H1 (cell line): ENCODE results near the gene U2SURP. TPM values are rescaled to one million over a fixed set of nuclear protein-coding genes. Genes with fewer than 3 reads are reported as not detected.

ENCODE experiments used
- CTCF ChIA-PET: fragments of 300-600 bp; sonication (Branson Sonifier 250); formaldehyde crosslinking; loops from one replicate; lab custom pipeline; 2021; ENCODE audit not compliant: partially characterized antibody; lab: Charles Lee
- POLR2A ChIA-PET: fragments of 300-600 bp; sonication (Branson Sonifier 250); formaldehyde crosslinking; loops from one replicate; lab custom pipeline; 2021; ENCODE audit warnings: inconsistent platforms; ENCODE audit not compliant: partially characterized antibody; lab: Charles Lee
- DNase-seq, 2 experiments: peaks; one replicate each; pipeline versions ENCODE4 v3.0.0 to v3.0.0-alpha.2; 2010 to 2022; ENCODE audit warnings: low spot score in 2 of 2, low read depth in 1 of 2, mixed read lengths in 1 of 2
- FAIRE-seq: peaks from 2 replicates; lab custom pipeline; 2011; peaks lifted over from hg19 to GRCh38; lab: Jason Lieb, UNC
- H2AFZ ChIP-seq: 2 replicates; pipeline ENCODE4 v1.8.1; 2012; ENCODE audit warnings: low read length, inconsistent platforms
- H2AK5ac ChIP-seq: 2 replicates; pipeline ENCODE4 v1.6.1; 2013; ENCODE audit warnings: low read depth, low read length
- H2BK120ac ChIP-seq: replicated peaks from 2 replicates; pipeline ENCODE3; 2013; ENCODE audit warnings: low read depth, low read length, inconsistent platforms
- H2BK12ac ChIP-seq: 2 replicates; pipeline ENCODE4 v1.6.1; 2013; ENCODE audit warnings: low read depth, low read length
- H2BK15ac ChIP-seq: 2 replicates; pipeline ENCODE4 v1.6.1; 2013; ENCODE audit warnings: low read length
- H2BK20ac ChIP-seq: 2 replicates; pipeline ENCODE4 v1.6.1; 2013; ENCODE audit warnings: low read length
- H2BK5ac ChIP-seq: 2 replicates; pipeline ENCODE4 v1.6.1; 2013; ENCODE audit warnings: low read depth, low read length
- H3K14ac ChIP-seq: 2 replicates; pipeline ENCODE4 v1.6.1; 2013; ENCODE audit warnings: inconsistent platforms; ENCODE audit not compliant: insufficient read length
- H3K18ac ChIP-seq: 2 replicates; pipeline ENCODE4 v1.6.1; 2013; ENCODE audit warnings: low read length; ENCODE audit errors: extremely low read depth
- H3K23ac ChIP-seq: 2 replicates; pipeline ENCODE4 v1.6.1; 2013; ENCODE audit warnings: inconsistent platforms; ENCODE audit not compliant: insufficient read length
- H3K23me2 ChIP-seq: 2 replicates; pipeline ENCODE4 v1.6.1; 2013; ENCODE audit warnings: low read depth, low read length
- H3K27ac ChIP-seq: 2 replicates; pipeline ENCODE4 v1.6.1; 2011; ENCODE audit warnings: low read depth, low read length, inconsistent platforms
- H3K27me3 ChIP-seq, 4 experiments: replicated peaks in 1 of 4; 1 replicate in 1 of 4; 2 replicates in 3 of 4; pipeline versions ENCODE4 v1.6.1 to v1.8.1; 2011 to 2013; ENCODE audit warnings: low read length in 3 of 4, mild to moderate bottlenecking in 3 of 4, inconsistent platforms in 2 of 4, mixed read lengths in 2 of 4, moderate library complexity in 1 of 4; ENCODE audit not compliant: control insufficient read depth in 3 of 4, insufficient read depth in 3 of 4; ENCODE audit errors: extremely low read depth in 1 of 4
- H3K36me3 ChIP-seq, 4 experiments: 2 replicates each; pipeline versions ENCODE4 v1.6.1 to v1.8.1; 2011 to 2013; ENCODE audit warnings: mild to moderate bottlenecking in 4 of 4, low read length in 3 of 4, moderate library complexity in 2 of 4, control low read depth in 1 of 4, inconsistent platforms in 1 of 4; ENCODE audit not compliant: insufficient read depth in 4 of 4, control insufficient read depth in 2 of 4
- H3K4ac ChIP-seq: replicated peaks from 2 replicates; pipeline ENCODE3; 2013; ENCODE audit warnings: low read length, low read depth, mixed read lengths, inconsistent platforms; ENCODE audit not compliant: insufficient read length
- H3K4me1 ChIP-seq, 4 experiments: replicated peaks in 1 of 4; 1 replicate in 1 of 4; 2 replicates in 3 of 4; pipeline versions ENCODE4 v1.6.1 to v1.8.1; 2011 to 2013; ENCODE audit warnings: low read length in 3 of 4, inconsistent platforms in 2 of 4, mixed read lengths in 1 of 4; ENCODE audit not compliant: insufficient read depth in 4 of 4, control insufficient read depth in 3 of 4
- H3K4me2 ChIP-seq, 2 experiments: 2 replicates each; pipeline versions ENCODE4 v1.6.1 to v1.8.1; 2011 to 2013; ENCODE audit warnings: low read depth in 2 of 2, low read length in 2 of 2, control low read depth in 1 of 2, inconsistent platforms in 1 of 2, mild to moderate bottlenecking in 1 of 2; ENCODE audit not compliant: insufficient read depth in 1 of 2
- H3K4me3 ChIP-seq, 4 experiments: fragments of 200-600, 300-600 bp in 1 of 4; sonication (generic), shearing (Covaris generic), sonication (Bioruptor Twin) in 1 of 4; 2 replicates each; pipeline versions ENCODE4 v1.5.1 to v1.8.1; 2011 to 2016; ENCODE audit warnings: low read length in 4 of 4, low read depth in 3 of 4, control low read depth in 2 of 4, inconsistent platforms in 2 of 4, mild to moderate bottlenecking in 2 of 4, mixed read lengths in 1 of 4, moderate library complexity in 1 of 4; ENCODE audit not compliant: insufficient read depth in 2 of 4; ENCODE audit errors: extremely low read depth in 1 of 4
- H3K56ac ChIP-seq: replicated peaks from 2 replicates; pipeline ENCODE3; 2013; ENCODE audit warnings: low read depth, mild to moderate bottlenecking, mixed read lengths, low read length, inconsistent platforms; ENCODE audit not compliant: insufficient read length
- H3K79me1 ChIP-seq: 2 replicates; pipeline ENCODE4 v1.6.1; 2013; ENCODE audit warnings: low read depth, low read length, control low read depth
- H3K79me2 ChIP-seq, 2 experiments: 2 replicates each; pipeline versions ENCODE4 v1.6.1 to v1.8.1; 2012 to 2013; ENCODE audit warnings: low read length in 2 of 2, mild to moderate bottlenecking in 2 of 2, inconsistent platforms in 1 of 2; ENCODE audit not compliant: insufficient read depth in 2 of 2, control insufficient read depth in 1 of 2
- H3K9ac ChIP-seq, 4 experiments: replicated peaks in 1 of 4; 1 replicate in 1 of 4; 2 replicates in 3 of 4; pipeline versions ENCODE4 v1.6.1 to v1.8.1; 2011 to 2013; ENCODE audit warnings: low read depth in 3 of 4, low read length in 3 of 4, control low read depth in 2 of 4, mild to moderate bottlenecking in 2 of 4, moderate library complexity in 2 of 4, inconsistent platforms in 1 of 4; ENCODE audit errors: extremely low read depth in 1 of 4
- H3K9me3 ChIP-seq, 2 experiments: 2 replicates each; pipeline versions ENCODE4 v1.6.1 to v1.8.1; 2012 to 2013; ENCODE audit warnings: mild to moderate bottlenecking in 2 of 2, moderate library complexity in 2 of 2, control low read depth in 1 of 2, inconsistent platforms in 1 of 2, low read depth in 1 of 2, low read length in 1 of 2, mixed read lengths in 1 of 2; ENCODE audit not compliant: insufficient read depth in 2 of 2
- H4K20me1 ChIP-seq, 2 experiments: replicated peaks in 1 of 2; 2 replicates each; pipeline versions ENCODE3 to v1.8.1; 2011 to 2013; ENCODE audit warnings: inconsistent platforms in 2 of 2, low read length in 2 of 2, mild to moderate bottlenecking in 1 of 2; ENCODE audit not compliant: insufficient read depth in 2 of 2, control insufficient read depth in 1 of 2
- H4K5ac ChIP-seq: 2 replicates; pipeline ENCODE4 v1.6.1; 2013; ENCODE audit warnings: low read length, low read depth, mixed read lengths, inconsistent platforms; ENCODE audit not compliant: insufficient read length
- H4K8ac ChIP-seq: 2 replicates; pipeline ENCODE4 v1.8.0; 2013; ENCODE audit warnings: mild to moderate bottlenecking, moderate library complexity, low read length, inconsistent platforms; ENCODE audit not compliant: insufficient read depth; ENCODE audit errors: extremely low read depth
- H4K91ac ChIP-seq: replicated peaks from 2 replicates; pipeline ENCODE3; 2013; ENCODE audit warnings: low read length, mixed read lengths, inconsistent platforms; ENCODE audit not compliant: insufficient read length
- SUZ12 ChIP-seq: fragments of 200-600 bp; sonication (generic); IDR thresholded peaks from 2 replicates; pipeline ENCODE4 v1.6.1; 2012; ENCODE audit warnings: mild to moderate bottlenecking, inconsistent platforms, low read length, moderate library complexity, mixed read lengths
- WGBS, 2 experiments: shearing (Covaris generic) in 1 of 2; methylation state at CpG; one replicate each; pipeline versions ENCODE4 v1.1.6 to v1.1.7; 2013 to 2015; ENCODE audit warnings: low lambda C conversion rate in 2 of 2, mixed read lengths in 2 of 2, inconsistent platforms in 1 of 2, low coverage in 1 of 2, missing lambda C conversion rate in 1 of 2; ENCODE audit not compliant: insufficient replicate concordance in 2 of 2, insufficient coverage in 1 of 2, insufficient read length in 1 of 2; ENCODE audit errors: extremely low coverage in 1 of 2, missing lambda C conversion rate in 1 of 2; 5-methylcytosine and 5-hydroxymethylcytosine counted together
- polyA plus RNA-seq, 7 experiments: library from polyadenylated mRNA; depleted of rRNA in 3 of 7; stranded (reverse) in 5 of 7; unstranded in 2 of 7; fragments of >200 nt in 5 of 7; fragments of 200-250 nt in 2 of 7; gene quantifications; 1 replicate in 5 of 7; 2 replicates in 1 of 7; 4 replicates in 1 of 7; pipeline versions ENCODE4 v1.2.1 to v1.2.3, GENCODE V29; 2011 to 2013; ENCODE audit warnings: missing spikeins in 2 of 7, mixed read lengths in 2 of 7
- total RNA-seq: library from RNA; stranded (reverse); fragmentation: NEBNext Ultra II Directional; extraction: Animal tissue kit (Norgen Biotek cat#: 25700); gene quantifications from 2 replicates; pipeline ENCODE4 v1.2.1, GENCODE V29; 2021

The U2SURP gene
- total and polyA plus RNA-seq, 2 of the 8 experiments (the other 6 are each of a cell fraction or from before 2014, with no cell fraction given), result 22.2 to 167 TPM

DNA sequence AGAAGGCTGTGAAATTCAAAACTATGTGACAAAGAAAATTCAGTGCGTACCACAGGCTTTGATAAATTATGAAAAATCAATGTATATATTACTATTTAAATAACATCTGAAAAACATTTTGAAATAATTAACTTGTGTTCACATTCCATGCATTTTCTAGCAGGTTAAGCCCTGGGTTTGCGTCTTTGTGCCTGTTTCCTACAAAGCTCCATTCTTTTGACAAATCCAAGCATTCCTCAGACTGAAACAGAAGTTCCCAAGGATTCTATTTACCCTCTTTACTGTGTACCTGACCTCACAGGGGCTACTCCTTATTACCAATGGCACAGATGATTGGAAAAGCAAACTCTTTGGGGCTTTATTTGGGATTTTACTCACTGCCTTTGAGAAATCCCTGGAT lies 39.8 kb upstream of the U2SURP start:
- no peak for TF ChIP-seq SUZ12
- Histone ChIP-seq H2BK5ac (no peak overlapping the region), H3K27me3 (peaks cover 5 to 29% (median 23%) of the 10 kb centered on the region in 4 experiments), H3K4me2 (no peak overlapping the region; a peak in 1 of 4 replicates), H2BK20ac (no peak overlapping the region), H3K9me3 (peaks cover 0 to 7% of the 10 kb centered on the region in 2 experiments; a peak in 1 of 4 replicates), H4K20me1 (no peaks in the 10 kb centered on the region), H2BK15ac (no peak overlapping the region), H3K4me1 (peaks cover 0 to 10% (median 6%) of the 10 kb centered on the region in 4 experiments; a peak in 5 of 7 replicates), H2AFZ (no peak overlapping the region), H2BK120ac (no peak overlapping the region), H2BK12ac (no peak overlapping the region), H3K56ac (no peak overlapping the region), H4K91ac (no peak overlapping the region), H2AK5ac (no peak overlapping the region), H4K5ac (no peak overlapping the region), H3K23ac (no peak overlapping the region), H3K36me3 (no peaks in the 10 kb centered on the region), H3K79me1 (no peaks in the 10 kb centered on the region), H3K9ac (no peak overlapping the region), H4K8ac (no peak overlapping the region), H3K4me3 (no peak overlapping the region), H3K4ac (no peak overlapping the region), H3K79me2 (no peaks in the 10 kb centered on the region), H3K18ac (no peak overlapping the region), H3K23me2 (peaks cover 10% of the 10 kb centered on the region), H3K27ac (no peak overlapping the region), H3K14ac (no peak overlapping the region)
- no peak for FAIRE-seq
- ChIA-PET POLR2A (interaction anchor here (0.6 to 4.2 kb wide), 4 partner anchors 18 to 98 kb away, joined by 3 to 25 read pairs (median 9); partner anchors contain the start of genes PCOLCE2 and U2SURP), CTCF (interaction anchor here (0.6 to 2.5 kb wide), 5 partner anchors 10 to 35 kb away, joined by 3 to 11 read pairs (median 5); no protein-coding TSS in a partner anchor)
- no peak for DNase-seq
- whole genome bisulfite sequencing, 2 experiments, result 93% methylated on average over 2 of the region's 2 CpGs; no CpG with 5 or more reads in 1 of the 2 experiments
